H54 (cell line): ENCODE results near the gene FAT1.

ENCODE experiments used
- DNase-seq: peaks from one replicate; pipeline ENCODE4 v3.0.0; 2011; ENCODE audit warnings: low spot score, mixed read lengths; ENCODE audit not compliant: insufficient read length
- FAIRE-seq: peaks from 3 replicates; lab custom pipeline; 2011; peaks lifted over from hg19 to GRCh38; lab: Jason Lieb, UNC
- POLR2A ChIP-seq: IDR thresholded peaks from 2 replicates; pipeline ENCODE4 v1.6.1; 2011; ENCODE audit warnings: low read depth, mild to moderate bottlenecking, low read length

Gene FAT1

DNA sequence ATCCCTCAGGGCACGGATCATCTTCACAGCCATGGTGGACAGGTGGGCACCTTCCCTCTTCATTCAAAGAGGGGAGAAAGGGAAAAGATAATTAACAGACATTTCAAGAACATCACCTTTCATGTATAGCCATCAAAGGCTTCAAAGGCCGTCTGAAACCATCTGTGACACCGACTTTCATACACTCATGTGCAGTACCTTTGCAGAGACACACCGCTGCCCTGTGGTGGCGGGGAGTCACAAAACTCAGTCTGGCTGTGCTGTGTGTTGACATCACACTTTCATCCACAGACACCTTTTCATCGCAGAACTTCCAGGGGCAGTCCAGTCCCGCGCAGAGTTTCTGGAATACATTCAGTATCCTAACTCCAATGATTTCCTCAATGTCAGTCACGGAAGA, 120.7 kb downstream of the FAT1 start:
- TF ChIP-seq POLR2A, result no peak
- no peak for FAIRE-seq

DNA sequence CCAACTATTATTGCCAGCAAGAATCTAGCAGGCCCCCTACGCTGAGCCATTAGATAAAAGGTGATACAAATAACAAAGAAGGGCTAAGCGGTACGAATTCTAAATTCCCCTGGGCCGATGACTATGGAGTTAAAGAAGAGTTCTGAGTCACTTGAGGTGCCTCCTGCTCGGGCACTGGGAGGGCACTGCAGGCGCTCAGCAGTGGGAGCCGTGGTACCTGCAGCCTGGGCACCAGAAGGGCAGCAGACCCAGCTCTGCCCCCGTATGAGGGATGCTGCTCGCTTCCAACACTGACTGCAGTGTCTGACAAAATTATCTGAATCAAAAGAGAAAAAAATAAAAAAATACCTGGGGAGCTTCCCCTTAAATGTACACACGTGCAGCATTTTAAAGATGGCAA, 124.2 kb downstream of the FAT1 start:
- DNase-seq (no peak), FAIRE-seq (no peak)
- TF ChIP-seq POLR2A, result no peak

More for the DNA sequence above, 120.7 kb downstream of the FAT1 start:
- DNase-seq, result no peak

DNA sequence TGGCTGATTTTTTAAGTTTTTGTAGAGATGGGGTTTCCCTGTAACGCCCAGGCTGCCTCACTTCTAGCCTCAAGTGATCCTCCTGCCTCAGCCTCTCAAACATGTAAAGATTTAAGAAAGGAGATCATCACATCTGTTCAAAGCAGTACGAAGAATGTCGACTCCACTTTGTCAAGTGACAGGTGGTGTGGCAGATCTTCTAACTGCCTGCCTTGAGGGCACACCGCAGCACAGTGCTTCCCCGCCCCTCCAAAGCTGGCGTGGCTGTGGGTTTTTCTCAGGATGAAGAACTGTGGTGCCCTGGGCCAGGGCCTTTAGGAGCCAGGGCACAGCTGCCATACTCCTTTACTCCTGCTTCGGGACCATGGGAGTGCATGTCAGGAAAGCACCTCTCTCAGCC, 125.0 kb downstream of the FAT1 start:
- DNase-seq (no peak), FAIRE-seq (no peak)
- no peak for TF ChIP-seq POLR2A

DNA sequence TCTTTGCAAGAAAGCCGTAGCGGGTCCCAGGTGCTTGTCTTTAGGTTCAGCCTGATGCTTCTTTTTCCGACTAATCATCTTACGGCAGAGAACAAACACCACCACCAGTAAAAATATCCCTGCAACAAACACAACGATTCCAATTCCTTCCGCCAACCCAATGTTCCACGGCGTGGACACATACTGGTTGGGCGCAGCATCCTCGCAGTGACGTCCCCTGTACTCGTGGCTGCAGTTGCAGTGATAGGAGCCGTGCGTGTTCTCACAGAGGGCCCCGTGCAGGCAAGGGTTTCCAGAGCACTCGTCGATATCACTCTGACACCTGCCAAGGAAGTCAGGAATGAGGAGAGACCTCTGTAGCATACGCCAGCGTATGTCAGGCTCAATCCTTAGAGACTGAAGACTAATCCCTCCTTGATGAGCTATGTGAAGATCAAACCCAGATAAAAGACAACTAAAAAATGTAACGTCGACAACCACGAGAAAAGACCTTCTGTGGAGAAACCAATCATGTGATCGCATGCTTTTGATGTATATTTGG, 126.7 kb downstream of the FAT1 start:
- DNase-seq (no peak), FAIRE-seq (no peak)
- TF ChIP-seq POLR2A, result no peak

DNA sequence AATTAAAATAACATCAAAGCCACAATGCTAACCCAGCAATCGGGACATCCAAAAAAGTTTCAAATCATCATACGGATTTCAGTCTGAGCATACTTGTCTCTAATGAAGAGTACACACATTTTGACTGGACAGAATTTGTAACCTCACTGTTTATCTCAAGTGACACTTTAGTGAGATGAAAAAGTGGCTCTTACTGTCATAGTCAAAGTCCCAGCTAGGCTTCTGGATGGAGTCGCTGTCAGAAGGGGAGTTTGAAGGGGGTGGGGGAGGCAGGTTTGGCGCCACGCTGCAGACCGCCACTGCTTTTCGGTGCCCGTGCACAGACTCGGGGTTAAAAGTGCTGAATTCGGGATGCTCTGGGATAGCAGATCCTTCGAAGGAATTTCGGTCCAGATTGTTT, 127.3 kb downstream of the FAT1 start:
- FAIRE-seq, result no peak

DNA sequence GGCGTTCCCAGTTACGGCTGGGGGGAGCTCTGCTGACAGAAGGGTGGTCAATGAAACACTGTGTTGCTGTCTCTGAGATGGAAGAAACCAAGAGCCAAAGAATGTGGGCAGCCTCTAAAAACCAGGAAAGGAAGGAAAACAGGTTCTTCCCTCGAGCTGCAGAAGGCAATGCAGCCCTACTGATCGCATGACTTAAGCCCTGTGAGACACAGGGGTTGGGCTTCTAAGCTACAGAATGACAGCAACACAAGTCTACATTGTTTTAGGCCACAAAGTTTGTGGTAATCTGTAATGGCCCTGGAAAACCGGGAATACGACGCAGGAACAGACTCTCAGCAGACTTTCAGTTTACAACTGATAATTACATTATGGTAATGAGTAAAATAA, 130.1 kb downstream of the FAT1 start:
- no peak for DNase-seq
- no peak for FAIRE-seq
- TF ChIP-seq POLR2A, result no peak

More for the DNA sequence above, 127.3 kb downstream of the FAT1 start:
- DNase-seq, result no peak
- no peak for TF ChIP-seq POLR2A

DNA sequence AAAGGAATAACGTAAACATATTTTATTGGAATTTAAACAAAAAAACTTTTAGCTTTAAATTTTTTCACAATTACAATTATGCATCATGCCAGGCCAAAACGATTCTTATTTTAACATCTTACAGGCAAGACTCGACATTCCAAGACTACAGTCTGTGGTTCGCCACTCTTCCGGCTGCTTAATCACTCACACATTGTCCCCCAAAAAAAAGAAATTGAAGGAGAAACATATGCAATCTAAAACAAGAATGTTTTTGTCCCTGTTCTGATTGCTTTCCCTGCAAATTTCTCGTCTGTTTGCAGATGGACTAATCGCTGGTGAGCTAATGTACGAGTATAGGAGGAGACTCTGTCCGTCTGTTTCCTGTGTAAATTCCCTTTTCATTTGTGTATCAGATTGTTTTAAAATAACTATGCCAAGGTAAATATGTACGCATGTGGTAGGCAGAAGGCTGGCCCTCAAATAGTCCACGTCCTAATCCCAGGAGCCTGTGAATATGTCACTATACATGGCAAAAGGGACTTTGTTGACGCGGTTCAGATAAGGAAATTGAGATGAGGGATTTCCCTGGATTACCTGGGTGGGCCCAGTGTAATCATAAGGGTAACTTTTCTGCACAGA, 130.6 kb downstream of the FAT1 start:
- no peak for FAIRE-seq
- TF ChIP-seq POLR2A, result no peak
- DNase-seq, result no peak

DNA sequence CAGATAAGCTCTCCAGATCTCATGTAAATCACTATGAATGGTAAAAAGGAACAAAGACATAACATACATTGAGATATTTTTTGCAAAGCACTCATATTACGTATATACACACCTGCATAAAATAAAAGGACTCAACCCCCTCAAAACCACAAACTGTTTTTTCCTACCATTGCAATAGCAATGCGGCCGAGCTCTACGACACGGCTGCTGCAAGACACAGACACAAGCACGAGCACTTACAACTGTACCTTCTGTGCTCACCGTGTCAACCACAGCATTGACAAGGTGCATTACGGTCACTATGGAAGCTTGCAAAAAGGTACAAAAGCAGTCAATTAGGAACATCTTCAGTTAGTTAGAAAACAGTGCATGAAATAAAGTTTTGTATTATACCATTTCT, 131.2 kb downstream of the FAT1 start:
- FAIRE-seq (no peak), DNase-seq (no peak)
- TF ChIP-seq POLR2A, result no peak

DNA sequence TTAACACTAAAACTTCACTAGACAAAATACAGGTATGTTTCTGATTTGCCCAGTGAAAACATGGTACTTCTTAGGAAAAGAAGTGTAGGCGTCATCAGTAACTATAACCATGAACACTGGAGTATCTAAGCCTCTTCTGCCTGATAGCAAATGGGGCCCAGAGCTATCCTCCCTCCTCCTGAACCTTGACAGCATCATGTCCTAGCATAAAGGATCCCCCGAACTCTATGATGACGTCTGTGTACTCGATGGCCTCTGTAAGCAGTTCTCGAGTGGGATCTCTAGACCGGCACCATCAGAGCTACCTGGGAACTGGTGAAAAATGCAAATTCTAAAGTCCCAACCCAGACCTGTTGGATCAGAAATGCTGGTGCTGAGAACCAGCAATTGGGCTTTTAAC, 132.0 kb downstream of the FAT1 start:
- TF ChIP-seq POLR2A, result no peak
- DNase-seq (no peak), FAIRE-seq (no peak)

DNA sequence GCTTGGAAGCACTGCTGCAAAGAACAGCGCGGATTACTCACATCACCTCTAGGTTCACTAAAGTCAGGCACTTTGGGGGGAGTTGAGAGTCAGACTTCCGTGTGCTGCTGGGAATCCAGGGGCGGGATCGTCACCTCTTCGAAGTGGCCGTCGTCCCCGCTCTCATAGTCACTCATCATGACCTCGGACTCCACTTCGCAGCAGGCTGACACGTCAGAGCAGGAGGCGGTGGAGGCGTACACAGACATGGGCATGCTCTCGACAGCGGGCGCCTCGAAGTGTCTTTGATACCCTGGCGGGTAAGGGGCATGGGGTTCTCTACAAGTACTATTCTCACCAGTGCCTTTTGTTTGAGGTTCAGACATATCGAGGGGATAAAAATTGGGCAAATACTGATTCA, 135.2 kb downstream of the FAT1 start:
- DNase-seq (no peak), FAIRE-seq (no peak)
- no peak for TF ChIP-seq POLR2A

DNA sequence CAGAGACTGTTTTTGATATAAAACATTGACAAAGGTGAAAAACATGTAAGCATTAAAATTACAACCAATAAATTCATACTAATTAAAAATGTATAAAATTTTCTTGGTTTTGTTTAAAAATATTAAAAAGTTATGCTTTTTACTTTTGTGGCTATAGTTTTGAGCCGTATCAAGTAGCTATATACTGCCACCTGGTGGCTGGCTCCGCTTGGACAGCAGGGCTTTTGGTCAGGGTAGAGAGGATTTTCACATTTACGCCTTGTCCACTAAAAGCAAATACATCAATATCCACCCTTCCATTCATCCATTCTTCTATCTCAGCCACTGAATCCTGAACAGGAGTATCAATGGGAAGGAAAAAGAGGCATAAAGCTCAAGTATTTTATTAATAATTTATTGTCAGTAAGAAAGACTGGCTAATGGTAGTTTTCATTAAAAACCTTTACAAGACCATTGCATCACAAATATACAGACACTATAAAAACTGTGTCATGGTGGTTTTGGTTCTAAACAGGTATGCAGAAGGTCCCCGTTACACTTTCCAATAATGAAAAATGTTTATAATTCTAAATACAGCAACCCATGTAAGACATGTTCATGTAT, 136.1 kb downstream of the FAT1 start:
- DNase-seq, result peak; percentile 7
- FAIRE-seq, result no peak
- TF ChIP-seq POLR2A, result no peak

DNA sequence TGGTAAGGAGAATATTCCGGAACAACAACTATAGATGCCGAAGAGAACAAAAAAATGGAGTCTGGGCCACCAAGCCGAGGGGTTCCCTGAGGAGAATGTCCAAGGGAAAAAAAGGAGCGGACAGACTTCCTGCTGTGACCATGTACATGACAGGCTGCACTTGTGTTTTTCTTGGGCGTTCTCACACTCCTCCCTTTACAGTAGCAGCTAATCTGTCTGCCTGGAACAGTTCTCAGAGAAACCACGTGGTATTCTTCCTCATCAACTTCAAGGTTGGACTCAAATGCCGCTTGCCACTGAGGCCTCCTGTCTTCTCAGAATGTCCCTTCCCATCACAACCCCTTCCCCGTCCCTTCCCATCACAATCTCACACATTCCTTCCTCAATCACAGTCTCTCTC, 137.5 kb downstream of the FAT1 start:
- TF ChIP-seq POLR2A, result no peak
- DNase-seq, result no peak
- FAIRE-seq, result no peak

DNA sequence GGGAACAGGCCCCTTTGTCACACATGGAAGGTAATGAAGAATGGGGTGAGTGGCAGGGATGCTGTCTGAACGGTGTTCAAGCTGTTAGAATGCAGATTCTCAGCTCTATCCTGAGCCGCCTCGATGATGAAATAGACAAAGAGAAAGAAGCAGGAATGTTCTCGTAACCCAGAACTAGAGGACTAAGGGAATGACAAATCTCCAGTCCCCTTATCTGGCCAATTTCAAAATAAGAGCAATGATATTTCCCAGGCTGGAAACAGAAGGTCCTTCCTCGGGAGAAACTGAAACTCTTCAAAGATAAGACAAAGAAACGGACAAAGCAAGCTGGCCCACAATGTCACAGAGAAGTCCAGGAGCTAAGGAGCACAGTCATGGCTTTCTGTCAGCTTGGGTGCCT, 138.7 kb downstream of the FAT1 start:
- TF ChIP-seq POLR2A, result no peak
- DNase-seq (no peak), FAIRE-seq (no peak)

DNA sequence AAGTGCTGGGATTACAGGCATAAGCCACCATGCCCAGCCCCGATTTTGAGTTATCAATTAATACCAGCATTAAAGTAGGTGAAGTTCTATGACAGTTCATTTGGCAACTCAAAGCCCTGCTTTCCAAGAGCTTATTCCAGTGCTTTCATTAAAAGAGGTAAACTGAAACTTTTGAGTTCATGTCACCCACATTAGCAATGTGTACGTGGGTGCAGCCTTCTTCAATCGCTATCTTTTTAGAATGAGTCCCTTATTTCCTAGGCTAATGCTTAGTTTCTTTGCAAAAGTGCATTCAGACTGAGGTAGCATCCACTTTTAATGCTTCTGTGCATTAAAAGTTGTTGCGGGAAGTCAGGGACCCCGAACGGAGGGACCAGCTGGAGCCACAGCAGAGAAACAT, 142.2 kb downstream of the FAT1 start:
- TF ChIP-seq POLR2A, result no peak
- FAIRE-seq, result no peak
- no peak for DNase-seq

DNA sequence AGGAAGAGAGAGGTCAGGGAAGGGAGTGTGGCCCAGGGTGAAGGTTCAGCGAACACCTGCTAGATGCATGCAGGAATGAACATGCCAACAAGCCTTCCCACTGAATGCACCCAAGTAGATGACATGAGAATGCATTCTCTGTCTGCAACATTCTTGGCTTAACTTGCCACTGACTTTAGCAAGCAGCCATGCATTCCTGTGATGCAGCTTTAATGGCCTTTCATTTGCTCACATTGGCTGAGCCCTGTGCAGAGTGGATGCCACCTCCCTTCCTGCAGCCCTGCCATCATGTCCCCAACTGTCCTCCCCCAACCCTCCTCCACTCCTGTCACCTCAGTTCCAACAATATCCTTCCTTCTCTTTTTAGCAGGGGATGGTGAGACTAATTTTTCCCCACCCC, 143.0 kb downstream of the FAT1 start:
- no peak for TF ChIP-seq POLR2A
- DNase-seq, result no peak
- no peak for FAIRE-seq
